K562 (cell line): ENCODE results near the gene AKT1.

ENCODE experiments used
- CTCF ChIP-seq, 3 experiments: IDR thresholded peaks in 2 of 3; conservative IDR thresholded peaks in 1 of 3; 2 replicates each; pipeline ENCODE4 v1.5.1; 2011 to 2012; ENCODE audit warnings: low read length in 3 of 3, mild to moderate bottlenecking in 3 of 3, control low read depth in 2 of 3, improper control_type of control experiment in 1 of 3, inconsistent platforms in 1 of 3, low read depth in 1 of 3, mixed read lengths in 1 of 3, moderate library complexity in 1 of 3; ENCODE audit not compliant: insufficient read depth in 2 of 3
- RBFOX2 ChIP-seq: fragments of 200-400 bp; formaldehyde crosslinking; IDR thresholded peaks from 2 replicates; pipeline ENCODE4 v1.6.1; 2017; ENCODE audit warnings: low read depth, mild to moderate bottlenecking, low read length, moderate library complexity

- TF ChIP-seq RBFOX2 (no peak), CTCF (IDR thresholded peaks at IDR 0.05 in 2 of 3, conservative IDR thresholded peaks at IDR 0.05 in 1 of 3; ENCODE audit: insufficient read depth in 2 of 3, low read depth in 1 of 3, low read length in 3 of 3) (no peak)
Observed at GRCh38 chr14:104757238-104757585, 38.3 kb downstream of the AKT1 start.
